IMR-90 (cell line): ENCODE measurements around the gene HCFC1R1.

Source experiments
- BHLHE40 ChIP-seq: fragments of 150-350 bp; IDR thresholded peaks from 2 replicates; pipeline ENCODE4 v1.6.1; 2016; ENCODE audit warnings: mild to moderate bottlenecking, low read depth, low read length
- CEBPB ChIP-seq: IDR thresholded peaks from 2 replicates; pipeline ENCODE4 v1.6.1; 2012; ENCODE audit warnings: low read depth, low read length, improper control_type of control experiment
- CTCF ChIP-seq: conservative IDR thresholded peaks from 2 replicates; pipeline ENCODE4 v1.5.1; 2012; ENCODE audit warnings: mild to moderate bottlenecking, low read depth, low read length, improper control_type of control experiment
- MXI1 ChIP-seq: IDR thresholded peaks from 2 replicates; pipeline ENCODE4 v1.6.1; 2012; ENCODE audit warnings: low read depth, mild to moderate bottlenecking, low read length, moderate library complexity, borderline replicate concordance
- POLR2A ChIP-seq: IDR thresholded peaks from 2 replicates; pipeline ENCODE4 v1.6.1; 2012; ENCODE audit warnings: mild to moderate bottlenecking, low read depth, low read length
- RCOR1 ChIP-seq: IDR thresholded peaks from 2 replicates; pipeline ENCODE4 v1.6.1; 2012; ENCODE audit warnings: mild to moderate bottlenecking, low read length, improper control_type of control experiment; ENCODE audit not compliant: insufficient replicate concordance
- SMC3 ChIP-seq: fragments of 150-350 bp; IDR thresholded peaks from 2 replicates; pipeline ENCODE4 v1.6.1; 2016; ENCODE audit warnings: low read depth, mild to moderate bottlenecking, antibody characterized with exemption, low read length, moderate library complexity
- USF2 ChIP-seq: fragments of 150-350 bp; IDR thresholded peaks from 2 replicates; pipeline ENCODE4 v1.6.1; 2017; ENCODE audit warnings: mild to moderate bottlenecking, antibody characterized with exemption, low read length, low read depth

- TF ChIP-seq CEBPB (no peak), CTCF (no peak), BHLHE40 (no peak), RCOR1 (no peak), POLR2A (no peak), USF2 (no peak), SMC3 (no peak), MXI1 (no peak)
These were observed 2.2 kb upstream of the HCFC1R1 start for GRCh38 chr16:3026003-3026378.
